GM21737 (cell line): ENCODE measurements around the gene PBX4.
"Not testable (repeated sequence)": the region's sequence is repeated elsewhere in the genome, so short reads cannot be mapped to it uniquely, and the experiment has no call there.

Source experiments
- ATAC-seq: cut with Tn5 transposase; IDR thresholded peaks from one replicate; pipeline ENCODE4 v1.9.1; 2021; ENCODE audit warnings: mild to moderate bottlenecking, moderate library complexity; ENCODE audit not compliant: unreplicated experiment

PBX4 gene

GRCh38 chr19:19627621-19628500, 9.4 kb upstream of the PBX4 start, which contains the start of gene LPAR2:
TSS of gene LPAR2 (minus strand) at chr19:19628220. CDS start at chr19:19627275, 945 bp downstream.
- peak; percentile 68 for ATAC-seq

GRCh38 chr19:19626516-19627472, 8.3 kb upstream of the PBX4 start:
- ATAC-seq = no peak

DNA sequence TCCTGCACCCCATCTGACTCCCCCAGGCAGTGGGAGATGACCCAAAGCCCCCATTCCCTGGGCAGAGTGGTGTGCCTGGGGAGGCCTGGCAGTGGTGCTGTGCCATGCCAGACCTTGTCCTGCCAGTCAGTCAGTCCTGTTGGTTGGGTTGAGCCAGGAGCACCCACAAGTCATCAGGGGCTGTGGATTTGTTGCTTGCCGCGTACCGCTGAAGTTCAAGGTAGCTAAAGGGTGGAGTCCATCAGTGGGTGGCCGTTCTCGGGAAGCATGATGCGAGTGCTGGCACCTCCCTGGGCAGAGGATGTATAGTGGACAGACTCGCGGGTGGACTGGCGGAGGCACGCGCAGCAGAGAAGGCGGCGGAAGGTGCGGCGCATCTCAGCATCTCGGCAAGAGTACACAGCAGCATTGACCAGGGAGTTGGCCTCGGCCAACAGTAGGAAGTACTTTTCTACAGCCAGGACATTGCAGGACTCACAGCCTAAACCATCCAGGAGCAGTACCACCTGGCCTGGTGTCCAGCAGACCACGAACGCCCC, 5.6 kb upstream of the PBX4 start:
- no peak for ATAC-seq

- ATAC-seq = no peak
Observed at GRCh38 chr19:19623383-19623782, 4.9 kb upstream of the PBX4 start.

- no peak for ATAC-seq
Observed at GRCh38 chr19:19619849-19620210, 1.3 kb upstream of the PBX4 start.

- no peak for ATAC-seq
Observed at GRCh38 chr19:19619181-19619848, 828 bp upstream of the PBX4 start.

DNA sequence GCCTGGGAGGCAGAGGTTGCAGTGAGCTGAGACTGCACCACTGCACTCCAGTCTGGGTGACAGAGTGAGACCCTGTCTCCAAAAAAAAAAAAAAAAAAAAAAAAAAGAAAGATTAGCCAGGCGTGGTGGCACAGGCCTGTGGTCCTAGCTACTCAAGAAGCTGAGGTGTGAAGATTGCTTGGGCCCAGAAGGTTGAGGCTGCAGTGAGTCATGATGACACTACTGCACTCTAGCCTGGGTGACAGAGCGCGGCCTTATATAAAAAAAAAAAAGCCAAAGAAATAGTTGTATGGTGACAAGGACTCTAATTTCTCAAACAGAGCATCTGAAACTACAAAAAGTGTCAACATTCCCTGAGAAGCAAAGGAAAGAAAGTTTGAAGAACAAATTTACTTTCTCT, 3.4 kb downstream of the PBX4 start:
- no peak for ATAC-seq

DNA sequence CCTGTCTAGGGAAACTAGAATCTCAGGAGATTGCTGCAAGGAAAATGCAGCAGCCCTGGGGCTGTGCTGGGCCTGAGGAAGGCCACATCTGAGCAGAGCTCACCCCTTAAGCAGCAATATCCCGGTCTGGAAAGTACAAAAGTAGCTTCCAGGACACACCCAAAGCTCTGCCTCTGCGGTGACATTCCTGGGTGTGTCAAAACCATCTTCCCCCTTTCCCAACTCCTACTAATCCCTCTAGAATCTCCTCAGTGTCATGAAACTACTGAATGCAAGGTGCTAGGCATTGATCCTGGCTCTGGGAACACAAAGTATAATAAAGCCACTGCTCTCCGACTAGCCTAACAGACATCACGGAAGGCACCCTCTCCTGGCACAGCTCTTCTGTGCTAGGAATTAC, 5.0 kb downstream of the PBX4 start:
- ATAC-seq = no peak

DNA sequence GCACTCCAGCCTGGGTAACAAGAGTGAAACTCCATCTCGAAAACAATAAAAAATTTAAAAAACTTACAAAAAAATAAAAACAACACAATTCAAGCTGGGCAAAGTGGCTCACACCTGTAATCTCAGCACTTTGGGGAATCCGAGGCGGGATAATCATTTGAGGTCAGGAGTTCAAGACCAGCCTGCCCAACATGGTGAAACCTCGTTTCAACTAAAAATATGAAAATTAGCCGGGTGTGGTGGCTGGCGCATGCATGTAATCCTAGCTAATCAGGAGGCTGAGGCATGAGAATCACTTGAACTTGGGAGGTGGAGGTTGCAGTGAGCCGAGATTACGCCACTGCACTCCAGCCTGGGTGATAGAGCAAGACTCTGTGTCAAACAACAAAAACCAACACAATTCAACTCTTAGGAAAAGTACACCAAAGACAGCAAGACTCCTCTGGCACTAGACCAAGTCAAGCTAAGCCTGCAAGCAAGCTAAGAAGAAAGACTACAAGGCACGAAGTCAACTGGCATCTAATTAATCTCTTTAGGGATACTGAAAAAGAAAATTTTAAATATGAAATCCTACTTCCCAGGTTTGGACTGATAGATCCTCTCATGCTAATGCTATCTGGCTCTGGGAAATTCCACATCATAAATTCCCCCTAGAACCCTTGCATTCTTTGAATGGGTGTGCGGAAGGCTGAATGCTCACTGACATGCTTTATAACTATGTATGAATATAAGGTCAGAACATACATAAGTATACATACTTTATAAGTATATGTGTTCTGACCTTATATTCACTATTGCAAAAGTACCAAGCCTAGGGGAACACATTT, 7.9 kb downstream of the PBX4 start:
- no peak for ATAC-seq

GRCh38 chr19:19606686-19607085, 11.8 kb downstream of the PBX4 start:
- not testable (repeated sequence) for ATAC-seq

GRCh38 chr19:19606021-19606420, 12.5 kb downstream of the PBX4 start:
- no peak for ATAC-seq

DNA sequence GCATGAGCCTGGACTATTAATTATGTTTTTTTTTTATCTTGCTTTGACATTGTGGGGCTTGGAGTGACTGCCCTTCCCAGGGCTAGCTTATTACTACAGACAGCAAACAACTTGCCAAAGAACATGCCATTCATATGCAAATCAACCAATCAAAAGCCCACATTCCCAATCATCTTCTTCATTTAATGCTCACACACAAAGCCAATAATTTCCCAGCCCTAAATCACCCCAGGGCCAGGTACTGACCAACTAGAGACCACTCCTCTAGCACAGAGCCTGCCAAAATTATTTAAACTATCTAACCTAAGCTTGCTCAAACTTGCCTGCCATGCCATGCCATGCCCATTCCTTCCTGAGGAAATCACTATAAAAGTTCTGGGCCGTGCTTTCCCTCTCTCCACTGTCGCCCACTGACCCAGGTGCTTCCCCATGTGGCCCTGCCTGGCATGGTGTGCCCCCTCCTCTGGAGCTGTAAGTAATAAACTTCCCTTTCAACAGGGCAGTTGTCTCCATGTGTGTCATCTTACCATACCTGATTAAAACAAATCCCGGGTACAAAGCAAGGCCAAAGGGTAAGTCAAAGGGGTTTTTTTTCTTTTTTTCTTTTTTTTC, 15.7 kb downstream of the PBX4 start:
- no peak for ATAC-seq

GRCh38 chr19:19602136-19602712, 16.3 kb downstream of the PBX4 start:
- ATAC-seq = no peak

DNA sequence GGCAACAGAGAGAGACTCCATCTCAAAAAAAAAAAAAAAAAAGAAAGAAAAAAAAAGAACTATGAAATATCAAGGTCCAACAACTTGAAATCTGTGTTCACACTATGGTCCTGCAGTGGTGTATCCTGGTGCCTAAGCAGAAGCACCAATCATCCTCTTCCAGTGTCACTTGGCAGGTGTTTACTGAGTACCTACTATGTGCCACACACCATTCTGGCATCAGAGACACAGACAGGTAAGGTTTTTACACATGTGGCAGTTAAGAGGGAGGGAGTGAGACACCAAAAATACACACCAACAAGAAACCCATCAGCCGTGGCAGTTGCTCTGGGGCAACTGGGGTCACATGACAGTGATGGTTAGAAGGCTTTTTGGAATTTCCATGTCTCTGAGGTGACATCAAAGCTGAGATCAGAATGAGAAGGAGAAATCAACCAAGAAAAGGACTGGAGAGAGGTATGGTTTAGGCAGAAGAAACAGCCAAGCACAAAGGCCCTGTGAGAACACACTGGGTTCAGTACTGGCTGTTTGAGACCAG, 17.6 kb downstream of the PBX4 start:
- no peak for ATAC-seq

DNA sequence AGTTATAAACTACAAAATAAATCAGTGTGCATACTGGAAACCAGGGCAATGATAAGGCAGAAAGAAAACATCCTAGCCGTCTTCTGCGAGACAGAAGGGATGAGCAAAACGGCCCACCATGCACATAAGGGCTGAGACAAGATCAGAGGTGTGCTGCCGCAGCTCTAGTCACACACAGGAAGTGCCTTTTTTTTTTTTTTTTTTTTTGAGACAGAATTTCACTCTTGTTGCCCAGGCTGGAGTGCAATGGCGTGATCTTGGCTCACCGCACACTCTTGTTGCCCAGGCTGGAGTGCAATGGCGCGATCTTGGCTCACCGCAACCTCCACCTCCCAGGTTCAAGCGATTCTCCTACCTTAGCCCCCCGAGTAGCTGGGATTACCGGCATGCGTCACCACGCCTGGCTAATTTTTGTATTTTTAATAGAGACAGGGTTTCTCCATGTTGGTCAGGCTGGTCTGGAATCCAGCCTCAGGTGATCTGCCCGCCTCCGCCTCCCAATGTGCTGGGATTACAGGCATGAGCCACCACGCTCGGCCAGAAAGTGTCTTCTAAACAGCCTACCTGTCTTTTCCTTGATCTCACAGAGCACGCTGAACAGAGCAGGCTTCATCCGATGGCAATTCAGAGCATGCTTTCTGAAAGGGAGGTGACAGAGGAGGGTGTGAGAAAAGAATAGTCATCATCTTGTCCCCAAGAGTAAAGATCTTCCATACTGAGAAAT, 19.6 kb downstream of the PBX4 start:
- not testable (repeated sequence) for ATAC-seq

DNA sequence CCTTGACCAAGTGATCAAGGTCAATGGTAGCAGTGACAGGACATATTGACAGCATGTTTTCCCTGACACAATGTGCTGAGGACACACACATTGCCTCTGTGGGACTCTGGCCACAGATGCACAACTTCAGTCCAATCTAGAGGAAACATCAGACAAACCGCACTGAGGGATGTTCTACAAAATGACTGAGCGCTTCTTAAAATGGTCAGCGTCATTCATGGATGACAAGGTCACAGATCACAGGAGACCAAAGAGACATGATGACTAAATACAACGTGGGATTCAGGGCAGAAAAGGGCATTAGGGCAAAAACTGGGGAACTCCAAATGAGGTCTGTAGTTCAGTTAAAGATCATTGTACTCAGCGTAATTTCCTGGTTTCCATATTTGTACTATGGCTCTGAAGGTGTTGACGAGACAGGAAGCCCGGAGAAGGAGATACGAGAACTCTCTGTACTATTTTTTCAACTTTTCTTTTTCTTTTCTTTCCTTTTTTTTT, 20.6 kb downstream of the PBX4 start:
- peak; percentile 61 for ATAC-seq

- no peak for ATAC-seq
Observed at GRCh38 chr19:19595171-19595701, 23.3 kb downstream of the PBX4 start.

DNA sequence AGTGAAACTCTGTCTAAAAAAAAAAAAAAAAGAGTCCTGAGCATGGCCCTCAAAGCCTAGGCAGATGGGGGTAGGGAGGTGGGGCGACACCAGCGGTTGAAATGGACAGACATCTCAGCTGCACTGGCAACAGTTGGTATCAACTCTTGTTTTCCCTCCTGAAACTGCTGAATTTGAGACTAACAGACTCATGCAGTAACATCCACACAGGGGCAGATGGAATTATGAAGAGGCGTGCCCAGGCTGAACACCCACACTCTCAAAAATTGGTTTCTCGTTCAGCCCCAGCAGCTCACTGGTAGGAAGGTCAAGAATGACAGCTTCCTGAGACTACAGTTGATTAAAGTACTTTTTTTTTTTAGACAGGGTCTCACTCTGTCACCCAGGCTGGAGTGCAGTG, 24.1 kb downstream of the PBX4 start:
- no peak for ATAC-seq
